Measurements from ENCODE around the gene FLAD1.
"Not testable (repeated sequence)": the region's sequence is repeated elsewhere in the genome, so short reads cannot be mapped to it uniquely, and the experiment has no call there.

FLAD1 gene

DNA sequence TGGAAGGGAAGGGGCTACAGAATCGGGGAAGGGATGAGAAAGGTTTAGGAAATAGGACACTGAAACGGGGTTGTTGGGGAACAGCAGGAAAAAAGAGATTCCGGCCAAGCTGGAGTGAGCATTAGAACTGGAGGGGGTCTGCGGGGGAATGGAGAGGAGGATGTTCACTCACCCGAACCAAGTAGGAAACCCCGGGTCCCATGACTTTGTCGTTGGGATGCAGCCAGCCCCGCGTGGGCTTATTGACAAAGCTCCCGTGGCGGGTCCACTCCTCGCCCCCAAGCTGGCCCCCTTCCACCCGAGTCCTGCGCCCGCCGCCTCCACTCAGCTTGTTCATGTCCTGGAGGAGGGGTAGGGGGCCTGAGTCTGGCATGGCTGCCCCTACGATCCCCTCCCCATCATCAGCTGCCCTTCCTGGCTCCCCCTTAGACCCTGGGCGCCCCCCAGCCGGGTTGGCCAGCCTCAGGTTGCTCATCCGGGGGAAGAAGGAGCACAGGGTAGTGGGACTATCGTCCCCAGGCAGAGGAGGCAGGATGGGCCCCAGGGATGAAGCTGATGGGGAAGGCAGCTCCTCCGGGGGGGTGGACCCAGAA is 13.2 kb upstream of the FLAD1 start:
- no peak for DNase-seq

DNA sequence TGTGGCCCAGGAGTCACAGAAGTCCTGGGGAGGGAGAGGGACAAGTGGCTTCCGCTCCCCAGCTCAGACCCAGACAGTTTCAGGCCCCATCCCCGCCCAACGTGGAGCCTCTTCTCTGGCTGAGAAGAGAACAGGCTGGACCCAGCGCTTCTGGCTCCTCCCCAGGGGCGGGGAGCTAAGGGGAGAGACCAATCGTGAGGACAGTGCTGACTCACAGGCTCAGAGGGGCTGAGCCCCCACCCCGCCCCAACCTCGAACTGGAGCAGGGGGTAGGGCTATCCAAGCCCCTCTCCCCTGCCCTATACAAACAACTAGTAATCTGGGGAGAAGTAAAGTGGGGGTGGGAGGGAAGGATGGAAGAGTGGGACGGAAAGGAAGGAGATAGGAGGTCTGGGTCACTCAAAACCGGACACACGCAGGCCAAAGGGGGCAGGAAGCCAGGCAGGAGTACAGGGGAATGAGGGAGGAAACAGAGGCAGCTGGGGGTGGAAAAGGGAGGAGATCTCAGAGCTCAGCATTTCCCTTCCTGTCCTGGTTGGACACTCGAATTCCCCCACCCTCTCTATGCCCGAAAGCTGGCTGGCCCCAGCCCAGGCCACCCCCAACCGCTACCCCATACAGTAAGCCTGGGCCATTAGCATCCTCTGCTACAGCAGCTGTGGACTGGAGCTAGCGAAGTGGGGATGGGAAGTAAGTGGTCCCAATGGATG is 12.4 kb upstream of the FLAD1 start, which contains the start of gene SHC1:
Gene SHC1 (minus strand): TSS at position 117 of the 710 bp plus-strand sequence. CDS start 221 bp downstream, outside the sequence.
- peak; percentile 62 for DNase-seq

DNA sequence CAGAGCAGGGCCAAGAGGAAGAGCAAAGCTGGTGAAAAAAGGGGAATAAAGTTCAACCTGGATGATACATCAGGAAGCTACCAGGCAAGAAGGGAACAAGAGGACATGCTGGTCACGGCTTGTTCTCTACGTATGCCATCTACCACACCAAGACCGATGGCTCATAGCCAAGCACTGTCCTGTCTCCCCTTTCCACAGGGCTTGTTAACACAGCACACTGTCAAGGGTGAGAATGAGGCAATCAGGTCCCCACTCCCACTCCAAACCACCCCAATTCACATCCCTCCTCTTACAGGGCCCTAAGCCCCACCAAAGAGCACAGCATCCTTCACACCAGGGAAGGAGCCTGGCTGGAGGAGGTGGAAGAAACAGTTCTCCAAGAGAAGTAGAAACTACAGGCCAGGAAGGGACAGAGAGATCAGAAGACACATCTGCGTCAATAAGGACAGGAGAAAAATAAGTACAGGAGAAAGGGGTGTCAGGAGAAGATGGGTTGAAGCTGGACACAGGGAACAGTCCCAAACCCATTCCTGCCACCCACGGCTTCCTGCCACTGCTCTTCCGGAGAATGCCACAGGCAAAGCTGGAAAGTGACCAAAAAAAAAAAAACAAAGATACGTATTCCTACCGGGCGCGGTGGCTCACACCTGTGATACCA is 11.7 kb upstream of the FLAD1 start:
- DNase-seq: no peak

DNA sequence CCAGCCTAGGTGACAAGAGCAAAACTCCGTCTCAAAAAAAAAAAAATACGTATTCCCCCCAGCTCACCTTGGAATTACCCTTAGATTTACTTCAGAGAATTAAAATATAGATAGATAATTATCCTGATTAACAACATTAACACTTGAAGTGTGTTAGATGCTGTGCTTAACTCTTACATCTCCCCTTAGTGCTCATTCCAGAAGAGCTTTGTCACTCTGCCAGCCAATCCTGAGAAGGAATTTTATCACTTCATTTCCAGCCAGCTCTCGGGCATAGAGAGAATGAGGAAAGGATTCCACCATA is 11.0 kb upstream of the FLAD1 start:
- DNase-seq: no peak

DNA sequence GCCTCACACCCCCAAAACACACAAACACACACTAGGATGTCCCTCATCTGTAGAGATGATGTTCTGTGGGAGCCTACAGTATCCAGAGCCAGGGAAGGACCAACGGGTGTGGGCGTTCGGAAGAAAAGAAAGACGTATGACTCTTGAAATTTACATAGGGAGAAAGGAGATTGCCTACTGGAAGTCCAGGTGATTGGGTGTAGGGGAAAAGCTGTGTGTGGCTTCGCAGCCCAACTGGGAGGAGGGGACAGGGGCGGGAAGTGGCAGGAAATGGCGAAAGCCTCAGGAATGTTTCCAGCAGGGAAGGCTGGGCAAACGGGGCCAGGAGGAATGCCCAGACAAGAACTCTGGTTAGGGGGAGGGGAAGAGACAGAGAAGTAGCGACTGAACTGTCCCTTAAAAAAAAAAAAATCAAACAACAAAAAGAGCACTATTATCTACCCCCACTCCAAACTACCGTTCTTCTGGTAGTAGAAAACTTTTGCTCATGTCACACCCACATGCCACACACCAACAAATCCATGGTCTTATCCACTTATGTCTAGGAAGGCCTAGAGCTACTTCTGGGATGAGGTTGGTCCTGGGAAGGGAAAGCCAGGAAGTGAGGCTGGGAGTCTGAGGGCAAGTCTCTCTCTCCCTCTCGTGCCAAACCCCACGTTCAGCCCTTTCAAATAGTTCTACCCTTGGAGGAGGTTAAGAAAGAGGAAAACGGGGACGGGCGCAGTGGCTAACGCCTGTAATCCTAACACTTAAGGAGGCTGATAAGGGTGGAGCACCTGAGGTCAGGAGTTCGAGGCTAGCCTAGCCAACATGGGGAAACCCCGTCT is 10.4 kb upstream of the FLAD1 start:
- DNase-seq: no peak

DNA sequence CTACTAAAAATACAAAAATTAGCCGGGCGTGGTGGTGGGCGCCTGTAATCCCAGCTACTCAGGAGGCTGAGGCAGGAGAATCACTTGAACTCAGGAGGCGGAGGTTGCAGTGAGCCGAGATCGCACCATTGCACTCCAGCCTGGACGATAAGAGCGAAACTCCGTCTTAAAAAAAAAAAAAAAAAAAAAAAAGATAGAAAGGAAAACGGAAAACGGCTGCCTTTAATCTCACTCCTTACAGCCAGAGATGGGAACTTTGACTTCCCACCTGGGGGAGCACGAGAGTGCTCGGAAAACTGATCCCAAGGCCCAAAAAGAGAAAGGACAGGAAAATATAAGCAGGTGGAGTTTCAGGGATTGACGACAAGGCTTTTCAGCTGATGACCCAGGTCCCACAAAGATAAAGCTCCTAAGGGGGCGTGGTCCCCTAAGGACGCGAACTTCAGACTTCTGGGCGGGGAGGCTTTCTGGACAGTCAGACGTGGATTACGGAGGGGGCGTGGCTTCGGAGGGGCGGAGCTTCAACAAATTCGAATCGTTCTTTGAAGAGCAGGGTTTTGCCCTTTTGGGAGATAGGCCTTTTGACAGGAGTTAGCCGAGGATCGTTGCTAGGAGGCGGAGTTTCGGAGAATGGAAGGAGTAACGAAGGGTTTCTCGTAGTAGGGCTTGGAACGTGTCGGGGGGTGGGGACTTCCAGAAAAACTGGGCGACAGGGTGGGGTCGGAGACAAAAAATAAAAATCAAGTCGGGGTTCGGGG is 9.6 kb upstream of the FLAD1 start:
- peak; percentile 97 for DNase-seq

DNA sequence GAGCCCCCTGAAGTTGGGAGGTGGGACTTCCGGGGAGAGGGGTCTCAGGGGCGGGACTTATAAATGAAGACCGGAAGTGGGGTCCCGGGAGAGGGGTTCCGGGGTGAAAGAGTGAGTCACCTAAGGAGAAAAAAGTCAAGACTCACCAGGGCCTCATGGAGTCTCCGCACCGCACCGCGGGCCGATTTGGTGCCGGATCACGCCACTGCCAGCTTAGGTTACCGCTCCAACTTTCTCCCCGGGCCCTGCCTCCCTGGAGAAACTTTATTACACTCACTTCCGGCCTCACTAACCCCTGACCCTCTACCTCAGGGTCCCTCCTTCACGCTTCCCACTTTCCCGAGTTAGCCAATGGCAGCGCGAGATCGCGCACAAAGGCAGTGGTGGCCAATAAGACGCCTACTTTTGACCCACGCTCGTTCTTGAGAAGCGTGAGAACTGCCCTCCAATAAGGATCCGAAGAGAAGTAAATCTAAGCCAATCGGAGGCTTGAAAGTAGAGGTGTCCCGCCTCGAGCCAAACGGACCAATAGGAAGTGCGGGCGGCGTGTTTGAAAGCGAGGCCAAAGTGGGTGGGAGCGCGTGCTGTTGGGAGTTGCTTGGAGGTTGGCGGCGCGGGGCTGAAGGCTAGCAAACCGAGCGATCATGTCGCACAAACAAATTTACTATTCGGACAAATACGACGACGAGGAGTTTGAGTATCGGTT is 8.9 kb upstream of the FLAD1 start, which contains the start of gene CKS1B:
Gene CKS1B (plus strand): TSS at position 580 of the 706 bp plus-strand sequence. CDS start 65 bp downstream, at position 645.
- DNase-seq: peak; percentile 99

DNA sequence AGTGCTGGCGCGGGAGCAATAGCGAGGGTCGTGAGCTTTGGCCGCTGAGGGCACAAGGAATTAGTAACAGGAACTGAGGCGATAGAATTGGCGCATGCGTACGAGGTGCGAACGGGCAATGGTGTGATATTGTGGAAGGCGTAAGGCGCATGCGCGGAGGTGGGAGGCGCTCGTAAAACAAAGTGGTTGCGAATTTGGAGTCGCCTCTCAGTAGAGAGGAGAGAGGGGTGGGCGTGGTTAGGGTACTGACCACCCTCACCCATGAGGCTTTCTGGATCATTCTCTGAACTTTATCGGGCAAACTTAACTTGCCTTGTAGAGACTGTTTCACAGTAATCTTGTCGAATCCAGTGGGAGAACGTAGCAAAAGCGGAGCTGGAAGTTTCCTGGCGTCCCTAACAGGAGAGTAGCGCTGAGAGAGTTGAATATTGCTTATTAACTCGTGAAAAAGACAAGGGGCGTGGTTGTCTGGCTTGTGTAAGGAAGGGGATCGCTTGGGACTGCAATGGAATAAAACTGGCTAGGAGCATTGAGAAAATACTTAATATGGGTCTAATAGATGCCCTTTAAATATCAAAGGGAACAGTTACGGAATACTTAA is 8.2 kb upstream of the FLAD1 start:
- DNase-seq: peak; percentile 97

DNA sequence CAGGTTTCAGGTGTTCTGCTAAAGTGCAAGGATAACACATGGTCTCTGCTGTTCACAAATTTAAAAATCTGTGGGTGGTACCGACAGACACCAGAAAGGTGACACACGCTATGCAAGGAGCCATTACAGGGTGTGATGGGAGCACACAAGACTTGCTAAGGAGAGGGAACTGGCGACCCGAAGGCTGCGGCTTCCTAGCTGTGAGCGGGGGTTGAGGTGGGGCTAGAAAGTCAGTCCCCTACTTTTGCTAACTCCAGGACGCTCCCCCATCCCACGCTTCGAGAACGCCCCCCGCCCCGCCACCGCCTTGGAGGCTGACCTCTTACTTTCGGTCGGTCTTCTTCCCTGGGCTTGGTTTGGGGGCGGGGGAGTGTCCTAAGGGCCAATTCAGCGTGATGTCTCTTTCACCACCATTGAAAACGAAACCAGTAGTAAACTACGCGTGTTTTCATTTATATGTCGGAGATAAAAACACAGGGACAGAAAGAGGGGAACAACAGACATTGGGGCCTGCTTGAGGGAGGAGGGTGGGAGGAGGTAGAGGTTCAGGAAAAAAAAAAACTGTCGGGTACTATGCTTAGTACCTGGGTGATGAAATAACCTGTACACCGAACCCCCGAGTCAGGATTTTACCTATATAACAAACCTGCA is 7.6 kb upstream of the FLAD1 start:
- peak; percentile 73 for DNase-seq

DNA sequence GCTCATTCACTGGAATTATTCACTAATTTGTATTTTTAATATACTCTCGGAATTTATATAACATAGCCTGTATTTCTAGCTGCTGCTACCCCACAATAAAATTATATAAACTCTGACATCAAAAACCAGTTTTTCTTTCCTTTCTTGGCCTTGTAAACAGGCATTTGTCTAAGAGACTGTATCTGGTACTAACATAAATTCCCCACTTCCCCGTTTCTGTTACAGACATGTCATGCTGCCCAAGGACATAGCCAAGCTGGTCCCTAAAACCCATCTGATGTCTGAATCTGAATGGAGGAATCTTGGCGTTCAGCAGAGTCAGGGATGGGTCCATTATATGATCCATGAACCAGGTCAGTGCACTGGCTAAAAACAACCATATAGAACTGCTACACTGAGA is 5.4 kb upstream of the FLAD1 start:
- DNase-seq: not testable (repeated sequence)

DNA sequence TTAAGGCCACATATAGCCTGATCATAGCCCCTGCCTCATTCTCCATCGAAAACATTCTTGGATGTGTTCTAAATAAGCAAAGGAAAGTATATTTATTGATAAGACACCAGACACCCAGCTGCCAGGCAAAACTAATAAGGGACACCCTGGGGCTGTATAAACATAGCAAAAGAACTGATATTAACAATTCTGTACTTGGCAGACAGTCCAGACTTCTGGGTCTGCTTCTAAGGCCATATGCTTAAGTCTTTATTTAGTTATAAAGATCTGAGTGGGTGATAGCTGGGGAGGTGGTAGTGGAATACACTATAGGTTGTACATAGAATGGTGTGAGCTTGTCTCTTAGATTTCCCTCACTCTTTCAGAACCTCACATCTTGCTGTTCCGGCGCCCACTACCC is 4.8 kb upstream of the FLAD1 start:
- DNase-seq: no peak

DNA sequence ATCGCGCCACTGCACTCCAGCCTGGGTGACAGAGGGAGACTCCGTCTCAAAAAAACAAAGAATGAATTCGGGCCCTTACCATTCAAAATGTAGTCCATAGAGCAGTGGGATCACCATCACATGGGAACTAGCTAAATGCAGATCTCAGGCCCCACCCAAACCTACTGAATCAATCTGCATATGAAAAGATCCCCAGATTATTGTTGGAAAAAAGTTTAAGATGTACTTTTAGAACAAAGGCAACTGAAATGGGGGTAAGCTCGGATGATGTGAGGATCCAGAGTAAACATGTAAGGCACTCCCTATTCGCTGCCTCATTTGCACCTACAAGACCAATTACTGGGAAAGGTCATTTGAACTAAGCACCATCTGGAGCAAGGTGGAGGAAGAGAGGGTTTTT is 803 bp upstream of the FLAD1 start:
- no peak for DNase-seq

DNA sequence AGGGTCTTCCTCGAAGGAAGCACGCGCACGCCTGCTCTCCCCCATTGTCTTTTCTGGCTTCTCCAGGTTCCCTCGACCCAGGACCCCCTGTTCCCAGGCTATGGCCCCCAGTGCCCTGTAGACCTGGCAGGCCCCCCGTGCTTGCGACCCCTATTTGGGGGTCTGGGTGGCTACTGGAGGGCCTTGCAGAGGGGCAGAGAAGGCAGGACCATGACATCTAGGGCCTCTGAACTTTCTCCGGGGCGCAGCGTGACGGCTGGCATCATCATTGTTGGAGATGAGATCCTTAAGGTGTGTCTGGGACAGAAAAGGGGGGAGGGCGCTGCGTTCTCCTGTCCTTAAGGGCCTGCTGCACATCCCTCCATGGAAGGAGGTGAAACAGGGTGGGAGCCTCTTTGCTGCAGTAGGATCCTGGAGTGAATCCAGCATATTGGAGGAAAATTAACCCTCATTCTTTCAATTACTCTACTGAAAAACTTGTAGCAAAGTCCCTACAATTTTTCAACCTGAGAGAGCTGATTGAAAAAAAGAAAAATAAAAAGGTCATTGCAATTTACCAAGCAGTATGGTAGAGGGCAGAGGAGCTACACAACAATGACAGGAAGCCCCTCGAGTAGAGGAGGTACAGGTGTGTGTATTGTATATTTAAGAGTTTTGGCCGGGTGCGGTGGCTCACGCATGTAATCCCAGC is 777 bp downstream of the FLAD1 start:
- DNase-seq: no peak

DNA sequence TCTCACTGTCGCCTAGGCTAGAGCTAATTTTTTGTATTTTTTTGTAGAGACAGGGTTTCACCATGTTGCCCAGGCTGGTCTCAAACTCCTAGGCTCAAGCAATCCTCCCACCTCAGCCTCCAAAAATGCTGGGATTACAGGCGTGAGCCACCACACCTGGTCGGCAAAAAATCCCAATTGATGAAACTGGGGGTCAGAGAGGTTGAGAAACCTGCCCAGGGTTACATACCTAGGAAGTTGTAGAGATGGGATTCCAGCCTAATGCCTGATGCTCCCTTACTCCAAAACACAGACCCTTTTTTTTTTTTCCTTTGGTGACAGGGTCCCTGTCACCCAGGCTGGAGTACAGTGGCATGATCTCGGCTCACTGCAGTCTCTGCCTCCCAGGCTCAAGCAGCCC is 3.6 kb downstream of the FLAD1 start:
- not testable (repeated sequence) for DNase-seq

DNA sequence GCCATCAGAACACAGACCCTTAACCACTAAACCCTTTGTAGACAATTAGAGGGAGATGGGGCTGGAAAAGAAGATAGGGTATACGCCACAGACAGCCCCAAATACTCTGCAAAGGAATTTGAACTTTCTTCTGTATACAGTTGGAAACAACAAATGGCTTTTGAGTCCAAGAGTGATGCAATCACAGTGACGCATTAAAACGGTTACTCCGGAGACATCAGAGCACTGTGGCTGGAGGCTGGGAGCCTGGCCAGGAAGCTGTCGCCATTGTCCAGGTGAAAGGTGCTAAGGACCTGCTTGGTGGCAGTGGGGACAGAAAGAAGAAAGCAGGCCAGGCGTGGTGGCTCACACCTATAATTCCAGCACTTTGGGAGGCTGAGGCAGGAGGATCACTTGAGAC is 4.2 kb downstream of the FLAD1 start:
- no peak for DNase-seq

DNA sequence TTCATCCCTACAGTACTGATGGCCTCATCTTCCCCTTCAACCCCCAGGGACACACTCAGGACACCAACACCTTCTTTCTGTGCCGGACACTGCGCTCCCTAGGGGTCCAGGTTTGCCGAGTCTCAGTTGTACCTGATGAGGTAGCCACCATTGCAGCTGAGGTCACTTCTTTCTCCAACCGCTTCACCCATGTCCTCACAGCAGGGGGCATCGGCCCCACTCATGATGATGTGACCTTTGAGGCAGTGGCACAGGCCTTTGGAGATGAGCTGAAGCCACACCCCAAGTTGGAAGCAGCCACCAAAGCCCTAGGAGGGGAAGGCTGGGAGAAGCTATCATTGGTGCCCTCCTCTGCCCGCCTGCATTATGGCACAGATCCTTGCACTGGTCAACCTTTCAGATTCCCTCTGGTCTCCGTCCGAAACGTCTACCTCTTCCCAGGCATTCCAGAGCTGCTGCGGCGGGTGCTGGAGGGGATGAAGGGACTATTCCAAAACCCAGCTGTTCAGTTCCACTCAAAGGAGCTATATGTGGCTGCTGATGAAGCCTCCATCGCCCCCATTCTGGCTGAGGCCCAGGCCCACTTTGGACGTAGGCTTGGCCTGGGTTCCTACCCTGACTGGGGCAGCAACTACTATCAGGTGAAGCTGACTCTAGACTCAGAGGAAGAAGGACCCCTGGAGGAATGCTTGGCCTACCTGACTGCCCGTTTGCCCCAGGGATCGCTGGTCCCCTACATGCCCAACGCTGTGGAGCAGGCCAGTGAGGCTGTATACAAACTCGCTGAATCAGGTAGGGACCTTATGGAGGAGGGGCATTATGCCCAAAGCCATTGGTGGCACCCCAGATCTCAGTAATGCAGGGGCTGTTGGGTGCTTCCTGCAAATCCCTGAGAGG is 5.2 kb downstream of the FLAD1 start:
- no peak for DNase-seq

DNA sequence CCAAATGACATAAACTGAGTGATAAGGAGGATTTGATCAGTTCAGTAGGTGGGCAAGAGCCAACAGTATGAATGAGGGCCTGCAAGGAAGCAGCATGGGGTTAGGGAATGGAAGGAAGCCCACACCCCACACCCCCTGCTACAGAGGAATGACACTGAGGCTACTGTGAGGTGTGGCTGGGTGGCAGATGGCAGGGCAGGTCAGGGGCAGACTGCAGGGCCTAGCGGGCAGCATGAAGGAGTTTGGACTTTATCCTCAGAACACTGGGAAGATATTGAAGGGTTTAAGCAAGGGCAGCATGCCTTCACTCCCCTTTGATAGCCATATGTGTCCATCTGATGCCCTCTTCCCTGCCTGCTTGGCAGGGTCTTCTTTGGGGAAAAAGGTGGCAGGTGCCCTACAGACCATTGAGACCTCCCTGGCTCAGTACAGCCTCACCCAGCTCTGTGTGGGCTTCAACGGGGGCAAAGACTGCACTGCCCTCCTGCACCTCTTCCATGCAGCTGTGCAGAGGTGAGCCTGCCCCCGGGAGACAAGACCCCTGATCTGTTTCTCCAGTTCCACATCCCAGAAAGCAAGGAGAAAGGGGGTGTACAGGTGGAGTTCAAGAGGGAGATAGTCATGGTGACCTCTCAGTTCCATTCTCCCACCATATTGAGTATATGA is 6.2 kb downstream of the FLAD1 start:
- no peak for DNase-seq

DNA sequence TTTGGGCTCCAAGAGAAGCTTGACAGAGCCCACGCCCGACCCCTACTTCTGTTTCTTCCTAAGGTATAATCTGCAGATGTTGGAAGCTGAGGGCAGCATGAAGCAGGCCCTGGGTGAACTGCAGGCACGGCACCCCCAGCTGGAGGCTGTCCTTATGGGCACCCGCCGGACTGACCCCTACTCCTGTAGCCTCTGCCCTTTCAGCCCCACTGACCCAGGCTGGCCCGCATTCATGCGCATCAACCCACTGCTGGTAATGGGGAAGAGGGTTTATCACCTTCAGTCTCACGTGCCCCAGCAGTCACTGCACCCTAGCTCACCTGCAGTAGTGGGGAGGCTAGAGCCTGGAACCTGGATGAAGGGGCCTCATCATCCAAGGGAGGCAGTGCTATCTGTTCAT is 7.1 kb downstream of the FLAD1 start:
- no peak for DNase-seq

All from activated CD4-positive, alpha-beta T cell treated with anti-CD3 and anti-CD28 coated beads, Interleukin-2, Interleukin-6, amounts not matched to agents 100 ng/mL and 50 ng/mL, durations not matched to agents 16 hours and 8 hours (primary cell).